H1 (cell line): ENCODE measurements around the gene SMAD6. TPM values are rescaled to one million over a fixed set of nuclear protein-coding genes. Genes with fewer than 3 reads are reported as not detected.

Experiments
- CTCF ChIA-PET: fragments of 300-600 bp; sonication (Branson Sonifier 250); formaldehyde crosslinking; loops from one replicate; lab custom pipeline; 2021; ENCODE audit not compliant: partially characterized antibody; lab: Charles Lee
- POLR2A ChIA-PET: fragments of 300-600 bp; sonication (Branson Sonifier 250); formaldehyde crosslinking; loops from one replicate; lab custom pipeline; 2021; ENCODE audit warnings: inconsistent platforms; ENCODE audit not compliant: partially characterized antibody; lab: Charles Lee
- DNase-seq, 2 experiments: peaks; one replicate each; pipeline versions ENCODE4 v3.0.0 to v3.0.0-alpha.2; 2010 to 2022; ENCODE audit warnings: low spot score in 2 of 2, low read depth in 1 of 2, mixed read lengths in 1 of 2
- FAIRE-seq: peaks from 2 replicates; lab custom pipeline; 2011; peaks lifted over from hg19 to GRCh38; lab: Jason Lieb, UNC
- H2AFZ ChIP-seq: 2 replicates; pipeline ENCODE4 v1.8.1; 2012; ENCODE audit warnings: low read length, inconsistent platforms
- H2AK5ac ChIP-seq: 2 replicates; pipeline ENCODE4 v1.6.1; 2013; ENCODE audit warnings: low read depth, low read length
- H2BK120ac ChIP-seq: replicated peaks from 2 replicates; pipeline ENCODE3; 2013; ENCODE audit warnings: low read depth, low read length, inconsistent platforms
- H2BK12ac ChIP-seq: 2 replicates; pipeline ENCODE4 v1.6.1; 2013; ENCODE audit warnings: low read depth, low read length
- H2BK15ac ChIP-seq: 2 replicates; pipeline ENCODE4 v1.6.1; 2013; ENCODE audit warnings: low read length
- H2BK20ac ChIP-seq: 2 replicates; pipeline ENCODE4 v1.6.1; 2013; ENCODE audit warnings: low read length
- H2BK5ac ChIP-seq: 2 replicates; pipeline ENCODE4 v1.6.1; 2013; ENCODE audit warnings: low read depth, low read length
- H3K14ac ChIP-seq: 2 replicates; pipeline ENCODE4 v1.6.1; 2013; ENCODE audit warnings: inconsistent platforms; ENCODE audit not compliant: insufficient read length
- H3K18ac ChIP-seq: 2 replicates; pipeline ENCODE4 v1.6.1; 2013; ENCODE audit warnings: low read length; ENCODE audit errors: extremely low read depth
- H3K23ac ChIP-seq: 2 replicates; pipeline ENCODE4 v1.6.1; 2013; ENCODE audit warnings: inconsistent platforms; ENCODE audit not compliant: insufficient read length
- H3K23me2 ChIP-seq: 2 replicates; pipeline ENCODE4 v1.6.1; 2013; ENCODE audit warnings: low read depth, low read length
- H3K27ac ChIP-seq: 2 replicates; pipeline ENCODE4 v1.6.1; 2011; ENCODE audit warnings: low read depth, low read length, inconsistent platforms
- H3K27me3 ChIP-seq, 4 experiments: replicated peaks in 1 of 4; 1 replicate in 1 of 4; 2 replicates in 3 of 4; pipeline versions ENCODE4 v1.6.1 to v1.8.1; 2011 to 2013; ENCODE audit warnings: low read length in 3 of 4, mild to moderate bottlenecking in 3 of 4, inconsistent platforms in 2 of 4, mixed read lengths in 2 of 4, moderate library complexity in 1 of 4; ENCODE audit not compliant: control insufficient read depth in 3 of 4, insufficient read depth in 3 of 4; ENCODE audit errors: extremely low read depth in 1 of 4
- H3K36me3 ChIP-seq, 4 experiments: 2 replicates each; pipeline versions ENCODE4 v1.6.1 to v1.8.1; 2011 to 2013; ENCODE audit warnings: mild to moderate bottlenecking in 4 of 4, low read length in 3 of 4, moderate library complexity in 2 of 4, control low read depth in 1 of 4, inconsistent platforms in 1 of 4; ENCODE audit not compliant: insufficient read depth in 4 of 4, control insufficient read depth in 2 of 4
- H3K4ac ChIP-seq: replicated peaks from 2 replicates; pipeline ENCODE3; 2013; ENCODE audit warnings: low read length, low read depth, mixed read lengths, inconsistent platforms; ENCODE audit not compliant: insufficient read length
- H3K4me1 ChIP-seq, 4 experiments: replicated peaks in 1 of 4; 1 replicate in 1 of 4; 2 replicates in 3 of 4; pipeline versions ENCODE4 v1.6.1 to v1.8.1; 2011 to 2013; ENCODE audit warnings: low read length in 3 of 4, inconsistent platforms in 2 of 4, mixed read lengths in 1 of 4; ENCODE audit not compliant: insufficient read depth in 4 of 4, control insufficient read depth in 3 of 4
- H3K4me2 ChIP-seq, 2 experiments: 2 replicates each; pipeline versions ENCODE4 v1.6.1 to v1.8.1; 2011 to 2013; ENCODE audit warnings: low read depth in 2 of 2, low read length in 2 of 2, control low read depth in 1 of 2, inconsistent platforms in 1 of 2, mild to moderate bottlenecking in 1 of 2; ENCODE audit not compliant: insufficient read depth in 1 of 2
- H3K4me3 ChIP-seq, 4 experiments: fragments of 200-600, 300-600 bp in 1 of 4; sonication (generic), shearing (Covaris generic), sonication (Bioruptor Twin) in 1 of 4; 2 replicates each; pipeline versions ENCODE4 v1.5.1 to v1.8.1; 2011 to 2016; ENCODE audit warnings: low read length in 4 of 4, low read depth in 3 of 4, control low read depth in 2 of 4, inconsistent platforms in 2 of 4, mild to moderate bottlenecking in 2 of 4, mixed read lengths in 1 of 4, moderate library complexity in 1 of 4; ENCODE audit not compliant: insufficient read depth in 2 of 4; ENCODE audit errors: extremely low read depth in 1 of 4
- H3K56ac ChIP-seq: replicated peaks from 2 replicates; pipeline ENCODE3; 2013; ENCODE audit warnings: low read depth, mild to moderate bottlenecking, mixed read lengths, low read length, inconsistent platforms; ENCODE audit not compliant: insufficient read length
- H3K79me1 ChIP-seq: 2 replicates; pipeline ENCODE4 v1.6.1; 2013; ENCODE audit warnings: low read depth, low read length, control low read depth
- H3K79me2 ChIP-seq, 2 experiments: 2 replicates each; pipeline versions ENCODE4 v1.6.1 to v1.8.1; 2012 to 2013; ENCODE audit warnings: low read length in 2 of 2, mild to moderate bottlenecking in 2 of 2, inconsistent platforms in 1 of 2; ENCODE audit not compliant: insufficient read depth in 2 of 2, control insufficient read depth in 1 of 2
- H3K9ac ChIP-seq, 4 experiments: replicated peaks in 1 of 4; 1 replicate in 1 of 4; 2 replicates in 3 of 4; pipeline versions ENCODE4 v1.6.1 to v1.8.1; 2011 to 2013; ENCODE audit warnings: low read depth in 3 of 4, low read length in 3 of 4, control low read depth in 2 of 4, mild to moderate bottlenecking in 2 of 4, moderate library complexity in 2 of 4, inconsistent platforms in 1 of 4; ENCODE audit errors: extremely low read depth in 1 of 4
- H3K9me3 ChIP-seq, 2 experiments: 2 replicates each; pipeline versions ENCODE4 v1.6.1 to v1.8.1; 2012 to 2013; ENCODE audit warnings: mild to moderate bottlenecking in 2 of 2, moderate library complexity in 2 of 2, control low read depth in 1 of 2, inconsistent platforms in 1 of 2, low read depth in 1 of 2, low read length in 1 of 2, mixed read lengths in 1 of 2; ENCODE audit not compliant: insufficient read depth in 2 of 2
- H4K20me1 ChIP-seq, 2 experiments: replicated peaks in 1 of 2; 2 replicates each; pipeline versions ENCODE3 to v1.8.1; 2011 to 2013; ENCODE audit warnings: inconsistent platforms in 2 of 2, low read length in 2 of 2, mild to moderate bottlenecking in 1 of 2; ENCODE audit not compliant: insufficient read depth in 2 of 2, control insufficient read depth in 1 of 2
- H4K5ac ChIP-seq: 2 replicates; pipeline ENCODE4 v1.6.1; 2013; ENCODE audit warnings: low read length, low read depth, mixed read lengths, inconsistent platforms; ENCODE audit not compliant: insufficient read length
- H4K8ac ChIP-seq: 2 replicates; pipeline ENCODE4 v1.8.0; 2013; ENCODE audit warnings: mild to moderate bottlenecking, moderate library complexity, low read length, inconsistent platforms; ENCODE audit not compliant: insufficient read depth; ENCODE audit errors: extremely low read depth
- H4K91ac ChIP-seq: replicated peaks from 2 replicates; pipeline ENCODE3; 2013; ENCODE audit warnings: low read length, mixed read lengths, inconsistent platforms; ENCODE audit not compliant: insufficient read length
- whole genome bisulfite sequencing, 2 experiments: shearing (Covaris generic) in 1 of 2; methylation state at CpG; one replicate each; pipeline versions ENCODE4 v1.1.6 to v1.1.7; 2013 to 2015; ENCODE audit warnings: low lambda C conversion rate in 2 of 2, mixed read lengths in 2 of 2, inconsistent platforms in 1 of 2, low coverage in 1 of 2, missing lambda C conversion rate in 1 of 2; ENCODE audit not compliant: insufficient replicate concordance in 2 of 2, insufficient coverage in 1 of 2, insufficient read length in 1 of 2; ENCODE audit errors: extremely low coverage in 1 of 2, missing lambda C conversion rate in 1 of 2; 5-methylcytosine and 5-hydroxymethylcytosine counted together
- polyA plus RNA-seq, 7 experiments: library from polyadenylated mRNA; depleted of rRNA in 3 of 7; stranded (reverse) in 5 of 7; unstranded in 2 of 7; fragments of >200 nt in 5 of 7; fragments of 200-250 nt in 2 of 7; gene quantifications; 1 replicate in 5 of 7; 2 replicates in 1 of 7; 4 replicates in 1 of 7; pipeline versions ENCODE4 v1.2.1 to v1.2.3, GENCODE V29; 2011 to 2013; ENCODE audit warnings: missing spikeins in 2 of 7, mixed read lengths in 2 of 7
- total RNA-seq: library from RNA; stranded (reverse); fragmentation: NEBNext Ultra II Directional; extraction: Animal tissue kit (Norgen Biotek cat#: 25700); gene quantifications from 2 replicates; pipeline ENCODE4 v1.2.1, GENCODE V29; 2021

SMAD6 gene
- total and polyA plus RNA-seq, 2 of the 8 experiments (the other 6 are each of a cell fraction or from before 2014, with no cell fraction given): 1.8 to 7.0 TPM

- no peak overlapping the region for H4K8ac ChIP-seq
- DNase-seq (no peak), FAIRE-seq (peak; percentile 7)
- H4K20me1 ChIP-seq: no peaks in the 10 kb centered on the region
- H4K5ac ChIP-seq: no peak overlapping the region
- peak overlapping the region; percentile 97; the same call in 1 of the 2 replicates for H2BK12ac ChIP-seq
- no peak overlapping the region for H3K14ac ChIP-seq
- H3K9me3 ChIP-seq: no peaks in the 10 kb centered on the region
- WGBS, 2 experiments: 65% methylated on average over 8 of the region's 8 CpGs; no CpG with 5 or more reads in 1 of the 2 experiments
- no peak overlapping the region for H2BK15ac ChIP-seq
- H3K4ac ChIP-seq: peak overlapping the region; percentile 88
- no peaks in the 10 kb centered on the region; a peak in 1 of 8 replicates for H3K36me3 ChIP-seq
- POLR2A ChIA-PET: interaction anchor here (1.9 kb wide), 1 partner anchor 9 kb away, joined by 4 read pairs; no protein-coding TSS in a partner anchor
- H3K4me2 ChIP-seq: peak overlapping the region; percentile 29 to 58
- H3K79me2 ChIP-seq: no peaks in the 10 kb centered on the region
- no peak overlapping the region for H3K56ac ChIP-seq
- H3K23ac ChIP-seq: no peak overlapping the region
- H4K91ac ChIP-seq: peak overlapping the region; percentile 84
- H2BK20ac ChIP-seq: peak overlapping the region; percentile 98
- CTCF ChIA-PET: interaction anchor here (0.6 to 5.1 kb wide), 5 partner anchors 10 to 215 kb away, joined by 3 to 42 read pairs (median 4); no protein-coding TSS in a partner anchor
- H2BK120ac ChIP-seq: peak overlapping the region; percentile 70
- no peaks in the 10 kb centered on the region for H3K79me1 ChIP-seq
- H3K9ac ChIP-seq: no peak overlapping the region
- H3K4me1 ChIP-seq: peaks cover 0 to 18% (median 7%) of the 10 kb centered on the region in 4 experiments; a peak in 6 of 7 replicates
- no peaks in the 10 kb centered on the region for H3K27me3 ChIP-seq
- peaks cover 2% of the 10 kb centered on the region; the same call in 1 of the 2 replicates for H3K23me2 ChIP-seq
- H2BK5ac ChIP-seq: peak overlapping the region; percentile 86
- H3K27ac ChIP-seq: 0 out of 2 replicates have a peak overlapping the region, but pooled peaks have one; percentile 15
- H2AFZ ChIP-seq: no peak overlapping the region
- H3K18ac ChIP-seq: peak overlapping the region; percentile 75
- H3K4me3 ChIP-seq: no peak overlapping the region; a peak in 1 of 8 replicates
- H2AK5ac ChIP-seq: peak overlapping the region; percentile 94
Measured at GRCh38 chr15:66827039-66827697, 125.1 kb downstream of the SMAD6 start.
